Gastroesophageal sphincter (tissue), 4 donors: ENCODE results near the gene PKP3. TPM values are rescaled to one million over a fixed set of nuclear protein-coding genes. Genes with fewer than 3 reads are reported as not detected.
A peak's percentile ranks its signal among the peaks of the same experiment; 100 is the strongest.

ENCODE experiments used
- ATAC-seq: fragments of 150-250 bp; one replicate; pipeline ENCODE4 v1.9.1; 2016; ENCODE audit warnings: mild to moderate bottlenecking, moderate library complexity
- H3K27ac ChIP-seq, 4 donors: fragments of 200-600 bp; sonication (generic) in 3 of 4; 1 replicate in 3 of 4; 2 replicates in 1 of 4; pipeline ENCODE4 v1.5.1; 2016 to 2019
- H3K27me3 ChIP-seq: fragments of 200-600 bp; sonication (generic); one replicate; pipeline ENCODE4 v1.5.1; 2019
- H3K36me3 ChIP-seq, 2 donors: fragments of 200-600 bp; sonication (generic); one replicate each; pipeline ENCODE4 v1.5.1; 2019; ENCODE audit warnings: control low read depth in 1 of 2
- H3K4me1 ChIP-seq, 3 donors: fragments of 200-600 bp; sonication (generic); 1 replicate in 2 of 3; 2 replicates in 1 of 3; pipeline ENCODE4 v1.5.1; 2016 to 2019; ENCODE audit warnings: control low read depth in 2 of 3
- H3K4me3 ChIP-seq, 2 donors: fragments of 200-600 bp; sonication (generic); one replicate each; pipeline ENCODE4 v1.5.1; 2019; ENCODE audit warnings: mild to moderate bottlenecking in 1 of 2, moderate library complexity in 1 of 2
- H3K9me3 ChIP-seq, 3 donors: fragments of 200-600 bp; sonication (generic); one replicate each; pipeline ENCODE4 v1.5.1; 2017 to 2019; ENCODE audit warnings: control low read depth in 2 of 3
- CTCF ChIP-seq, 4 experiments: fragments of 200-600 bp in 2 of 4; fragments of 450-650 bp in 2 of 4; sonication (generic) in 1 of 4; IDR thresholded peaks; one replicate each; pipeline ENCODE4 v1.5.1; 2017 to 2019; ENCODE audit warnings: antibody characterized with exemption in 4 of 4, mild to moderate bottlenecking in 2 of 4, moderate library complexity in 2 of 4
- EP300 ChIP-seq: sonication (generic); formaldehyde crosslinking; IDR thresholded peaks from one replicate; pipeline ENCODE4 v1.6.1; 2017; ENCODE audit warnings: antibody characterized with exemption, mild to moderate bottlenecking
- POLR2A ChIP-seq, 2 donors: fragments of 450-650 bp; IDR thresholded peaks; one replicate each; pipeline ENCODE4 v1.6.1; 2017; ENCODE audit warnings: antibody characterized with exemption in 2 of 2, mild to moderate bottlenecking in 2 of 2, moderate library complexity in 1 of 2
- POLR2AphosphoS5 ChIP-seq: sonication (generic); formaldehyde crosslinking; IDR thresholded peaks from one replicate; pipeline ENCODE4 v1.6.1; 2017; ENCODE audit warnings: antibody characterized with exemption
- WGBS, 2 donors: methylation state at CpG; one replicate each; pipeline ENCODE4 v1.1.5; 2018; ENCODE audit warnings: low coverage in 1 of 2; 5-methylcytosine and 5-hydroxymethylcytosine counted together
- total RNA-seq, 4 donors: library from RNA; depleted of rRNA; stranded (reverse); fragments of >200 nt; gene quantifications; one replicate each; pipeline ENCODE4 v1.1.0, GENCODE V29; 2016

PKP3 gene
- total RNA-seq, 4 donors from 2014 or later, result 0.67 to 14.3 (median 2.3) TPM

- Histone ChIP-seq H3K4me1 (peaks cover 0 to 16% (median 8%) of the 10 kb centered on the region in 3 donors), H3K4me3 (no peak overlapping the region), H3K27me3 (peaks cover 30% of the 10 kb centered on the region), H3K27ac (no peak overlapping the region), H3K9me3 (peaks cover 0 to 12% (median 0%) of the 10 kb centered on the region in 3 donors), H3K36me3 (no peaks in the 10 kb centered on the region)
- TF ChIP-seq POLR2AphosphoS5, result no peak
- TF ChIP-seq EP300, result no peak
- TF ChIP-seq CTCF (IDR thresholded peaks at IDR 0.05), result peak in 1 of 4 experiments; percentile 23
- ATAC-seq, result no peak
- WGBS, 2 donors, result no CpG with 5 or more reads among the region's 24 CpGs
These were observed 29.9 kb upstream of the PKP3 start for GRCh38 chr11:363948-364761.

- Histone ChIP-seq H3K4me1 (peaks cover 0 to 16% (median 8%) of the 10 kb centered on the region in 3 donors), H3K27ac (no peak overlapping the region), H3K36me3 (no peaks in the 10 kb centered on the region), H3K9me3 (peaks cover 0 to 12% (median 0%) of the 10 kb centered on the region in 3 donors), H3K4me3 (no peak overlapping the region), H3K27me3 (peaks cover 31% of the 10 kb centered on the region)
- no peak for ATAC-seq
- TF ChIP-seq POLR2AphosphoS5, result no peak
- TF ChIP-seq EP300, result no peak
- no peak for TF ChIP-seq CTCF (IDR thresholded peaks at IDR 0.05)
- TF ChIP-seq POLR2A (IDR thresholded peaks at IDR 0.05), result no peak
- WGBS, 2 donors, result 71 to 84% methylated on average over 6 to 8 of the region's 22 CpGs
These were observed 28.9 kb upstream of the PKP3 start for GRCh38 chr11:364991-365725.

GRCh38 chr11:365831-366230, 28.2 kb upstream of the PKP3 start:
- no peak overlapping the region for H3K27ac ChIP-seq
- H3K27me3 ChIP-seq, result peaks cover 33% of the 10 kb centered on the region
- peaks cover 0 to 23% (median 8%) of the 10 kb centered on the region in 3 donors for H3K4me1 ChIP-seq
- no peak for ATAC-seq
- no peak for TF ChIP-seq POLR2A (IDR thresholded peaks at IDR 0.05)
- TF ChIP-seq EP300, result no peak
- TF ChIP-seq CTCF (IDR thresholded peaks at IDR 0.05), result no peak
- peaks cover 0 to 10% (median 0%) of the 10 kb centered on the region in 3 donors for H3K9me3 ChIP-seq
- H3K36me3 ChIP-seq, result no peaks in the 10 kb centered on the region
- H3K4me3 ChIP-seq, result no peak overlapping the region
- 74% methylated on average over 3 of the region's 16 CpGs; no CpG with 5 or more reads in 1 of the 2 donors for WGBS, 2 donors

- 24 to 29% methylated on average over 5 to 6 of the region's 7 CpGs for WGBS, 2 donors
- TF ChIP-seq EP300 (no peak), POLR2AphosphoS5 (no peak), CTCF (IDR thresholded peaks at IDR 0.05) (no peak), POLR2A (IDR thresholded peaks at IDR 0.05) (no peak)
- peaks cover 33% of the 10 kb centered on the region for H3K27me3 ChIP-seq
- H3K9me3 ChIP-seq, result no peaks in the 10 kb centered on the region
- H3K4me1 ChIP-seq, result peaks cover 0 to 29% (median 8%) of the 10 kb centered on the region in 3 donors
- ATAC-seq, result no peak
- H3K4me3 ChIP-seq, result peak overlapping the region in 1 of 2 donors; percentile 56
- no peaks in the 10 kb centered on the region for H3K36me3 ChIP-seq
- H3K27ac ChIP-seq, result peak overlapping the region in 2 of 4 donors; percentile 41 to 50
These were observed 26.0 kb upstream of the PKP3 start for GRCh38 chr11:367956-368413.
